ENCODE measurements around the gene STK11.

STK11 gene

DNA sequence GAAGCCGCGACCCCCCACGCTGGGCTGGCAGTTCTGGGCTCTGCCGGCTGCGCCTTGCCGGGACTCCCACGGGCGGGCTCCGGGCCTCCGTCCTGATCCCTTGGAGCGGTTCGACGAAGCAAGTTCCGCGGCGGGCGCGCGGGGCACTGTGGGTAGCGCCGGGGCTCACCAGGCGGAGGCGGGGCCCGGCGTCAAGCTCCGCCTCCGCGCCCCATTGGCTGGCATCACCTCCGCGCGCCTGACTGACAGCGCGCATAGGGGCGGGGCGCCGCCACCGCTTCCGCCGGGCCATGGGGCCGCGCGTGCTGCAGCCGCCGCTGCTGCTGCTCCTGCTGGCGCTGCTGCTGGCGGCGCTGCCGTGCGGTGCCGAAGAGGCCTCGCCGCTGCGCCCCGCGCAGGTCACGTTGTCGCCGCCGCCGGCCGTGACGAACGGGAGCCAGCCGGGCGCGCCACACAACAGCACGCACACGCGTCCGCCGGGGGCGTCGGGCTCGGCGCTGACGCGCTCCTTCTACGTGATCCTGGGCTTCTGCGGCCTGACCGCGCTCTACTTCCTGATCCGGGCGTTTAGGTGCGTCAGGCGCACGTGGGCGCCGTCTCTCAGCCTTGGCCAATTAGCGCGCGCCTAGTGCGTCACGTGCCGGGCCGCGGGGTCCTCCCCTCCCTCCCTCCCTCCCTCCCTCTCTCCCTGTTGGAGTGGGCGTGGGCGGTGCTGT, 69.8 kb downstream of the STK11 start, which contains the start of gene FAM174C:
FAM174C (plus strand) TSS at position 271 of the 716 bp plus-strand sequence; CDS start at position 291, 20 bp downstream.
- DNase-seq: peak; percentile 96

GRCh38 chr19:1275976-1276627, 70.5 kb downstream of the STK11 start:
- DNase-seq: no peak

DNA sequence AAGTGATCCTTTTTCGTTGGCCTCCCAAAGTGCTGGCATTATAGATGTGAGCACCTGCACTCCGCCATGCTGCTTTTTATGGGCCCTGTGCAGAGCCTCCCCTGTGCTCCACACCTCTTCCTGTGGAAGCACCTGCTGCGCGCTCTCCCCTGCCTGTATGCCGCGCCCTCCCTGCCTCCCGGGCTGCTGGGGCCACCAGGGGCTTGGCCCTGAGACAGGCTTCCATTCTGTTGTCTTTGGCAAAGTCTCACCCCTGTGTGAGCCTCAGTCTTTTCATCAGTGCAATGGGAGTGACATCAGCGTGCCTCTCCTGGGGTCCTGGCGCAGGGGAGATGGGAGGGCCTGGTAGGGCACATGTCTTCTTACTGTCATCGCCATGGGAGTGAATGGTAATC, 71.0 kb downstream of the STK11 start:
- DNase-seq: no peak

GRCh38 chr19:1277061-1277460, 71.5 kb downstream of the STK11 start:
- no peak for DNase-seq

All from OCI-M1 (cell line).